K562 (cell line): ENCODE measurements around the gene TNPO3. TPM values are rescaled to one million over a fixed set of nuclear protein-coding genes. Genes with fewer than 3 reads are reported as not detected.
A peak's percentile ranks its signal among the peaks of the same experiment; 100 is the strongest.

Experiments used
- ELF4 ChIP-seq: fragments of 450-650 bp; formaldehyde crosslinking; IDR thresholded peaks from 2 replicates; pipeline ENCODE4 v1.4.0; 2022; ENCODE audit warnings: missing genetic modification characterization
- HES1 ChIP-seq: fragments of 450-650 bp; IDR thresholded peaks from 2 replicates; pipeline ENCODE4 v1.6.1; 2016; ENCODE audit warnings: low read depth, mild to moderate bottlenecking, moderate library complexity
- IFI16 ChIP-seq: fragments of 250-450 bp; sonication (Bioruptor Pico); IDR thresholded peaks from 2 replicates; pipeline ENCODE4 v2.1.2; 2022; ENCODE audit warnings: mild to moderate bottlenecking, inconsistent platforms
- ILK ChIP-seq: fragments of 450-650 bp; IDR thresholded peaks from 2 replicates; pipeline ENCODE4 v1.6.1; 2016; ENCODE audit warnings: missing genetic modification characterization, low read depth, mild to moderate bottlenecking, missing compliant biosample characterization, moderate library complexity, borderline replicate concordance
- MLLT1 ChIP-seq, 2 experiments: fragments of 450-650 bp; IDR thresholded peaks; 2 replicates each; pipeline ENCODE4 v1.6.1; 2016
- OTX1 ChIP-seq: fragments of 450-650 bp; formaldehyde crosslinking; IDR thresholded peaks from 2 replicates; pipeline ENCODE4 v1.4.0; 2022; ENCODE audit warnings: mild to moderate bottlenecking
- PREB ChIP-seq: sonication (generic); formaldehyde crosslinking; IDR thresholded peaks from 2 replicates; pipeline ENCODE4 v1.8.1; 2023; ENCODE audit warnings: mild to moderate bottlenecking, missing genetic modification reagents
- SMARCB1 ChIP-seq: IDR thresholded peaks from 2 replicates; pipeline ENCODE4 v1.6.1; 2011; ENCODE audit warnings: improper control_type of control experiment, low read depth; ENCODE audit not compliant: insufficient read length
- SMARCE1 ChIP-seq: fragments of 450-650 bp; IDR thresholded peaks from 2 replicates; pipeline ENCODE4 v1.7.1; 2016; ENCODE audit warnings: mild to moderate bottlenecking
- TEAD1 ChIP-seq, 2 experiments: fragments of 450-650 bp in 1 of 2; sonication (generic) in 1 of 2; formaldehyde crosslinking; IDR thresholded peaks; 2 replicates each; pipeline versions ENCODE4 v1.4.0 to v1.8.0; 2020 to 2022; ENCODE audit warnings: mild to moderate bottlenecking in 2 of 2, missing genetic modification reagents in 1 of 2
- TOE1 ChIP-seq, 2 experiments: fragments of 450-650 bp in 1 of 2; sonication (generic) in 1 of 2; formaldehyde crosslinking in 1 of 2; IDR thresholded peaks; 2 replicates each; pipeline versions ENCODE4 v1.7.1 to v1.8.0; 2016 to 2022; ENCODE audit warnings: borderline replicate concordance in 2 of 2, mild to moderate bottlenecking in 2 of 2, antibody characterized with exemption in 1 of 2, inconsistent platforms in 1 of 2, low read depth in 1 of 2, missing genetic modification reagents in 1 of 2, moderate library complexity in 1 of 2
- ZBED1 ChIP-seq: IDR thresholded peaks from 2 replicates; pipeline ENCODE4 v1.6.1; 2014
- ZFX ChIP-seq: sonication (generic); formaldehyde crosslinking; IDR thresholded peaks from 2 replicates; pipeline ENCODE4 v1.8.0; 2022; ENCODE audit warnings: mild to moderate bottlenecking, missing genetic modification reagents, moderate library complexity
- polyA plus RNA-seq, 8 experiments: library from polyadenylated mRNA; depleted of rRNA in 4 of 8; stranded (reverse) in 5 of 8; unstranded in 3 of 8; fragments of >200 nt; fragmentation: Nextera tagmentation in 2 of 8; fragmentation: Illumina TruSeq in 1 of 8; extraction: Ambion mirVana in 2 of 8; extraction: Trizol in 1 of 8; gene quantifications; 2 replicates each; pipeline versions ENCODE4 v1.2.1 to v1.2.3, GENCODE V29; 2011 to 2014; ENCODE audit warnings: inconsistent platforms in 1 of 8, missing spikeins in 1 of 8
- total RNA-seq, 7 experiments: library from RNA; depleted of rRNA in 6 of 7; stranded (reverse); fragments of >200 nt in 6 of 7; fragmentation: Illumina TruSeq in 2 of 7; extraction: Trizol in 2 of 7; gene quantifications; 2 replicates each; pipeline versions ENCODE4 v1.2.1 to v1.2.3, GENCODE V29; 2011 to 2021; ENCODE audit warnings: low replicate concordance in 1 of 7
- TF ChIP-seq, protein P1 (sequence below): fragments of 250-450 bp; sonication (Bioruptor Pico); IDR thresholded peaks from 2 replicates; pipeline ENCODE4 v1.8.0; 2021; ENCODE audit warnings: moderate library complexity, mild to moderate bottlenecking, inconsistent platforms
- TF ChIP-seq, protein P2 (sequence below): fragments of 450-650 bp; formaldehyde crosslinking; IDR thresholded peaks from 2 replicates; pipeline ENCODE4 v1.4.0; 2022; ENCODE audit warnings: missing genetic modification characterization

Gene TNPO3
- total and polyA plus RNA-seq, 9 of the 15 experiments (the other 6 are each of a cell fraction or from before 2014, with no cell fraction given) = 35.8 to 125 (median 110) TPM

- TF ChIP-seq, protein P1, sequence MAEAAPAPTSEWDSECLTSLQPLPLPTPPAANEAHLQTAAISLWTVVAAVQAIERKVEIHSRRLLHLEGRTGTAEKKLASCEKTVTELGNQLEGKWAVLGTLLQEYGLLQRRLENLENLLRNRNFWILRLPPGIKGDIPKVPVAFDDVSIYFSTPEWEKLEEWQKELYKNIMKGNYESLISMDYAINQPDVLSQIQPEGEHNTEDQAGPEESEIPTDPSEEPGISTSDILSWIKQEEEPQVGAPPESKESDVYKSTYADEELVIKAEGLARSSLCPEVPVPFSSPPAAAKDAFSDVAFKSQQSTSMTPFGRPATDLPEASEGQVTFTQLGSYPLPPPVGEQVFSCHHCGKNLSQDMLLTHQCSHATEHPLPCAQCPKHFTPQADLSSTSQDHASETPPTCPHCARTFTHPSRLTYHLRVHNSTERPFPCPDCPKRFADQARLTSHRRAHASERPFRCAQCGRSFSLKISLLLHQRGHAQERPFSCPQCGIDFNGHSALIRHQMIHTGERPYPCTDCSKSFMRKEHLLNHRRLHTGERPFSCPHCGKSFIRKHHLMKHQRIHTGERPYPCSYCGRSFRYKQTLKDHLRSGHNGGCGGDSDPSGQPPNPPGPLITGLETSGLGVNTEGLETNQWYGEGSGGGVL (CRISPR knock-in tag) = no peak
- TF ChIP-seq SMARCB1 = peak; percentile 36
- no peak for TF ChIP-seq OTX1 (CRISPR knock-in tag)
- TF ChIP-seq ILK (tag) = no peak
- TF ChIP-seq PREB = peak; percentile 97; the same call in 1 of the 2 replicates
- TF ChIP-seq SMARCE1 = peak; percentile 32; the same call in 1 of the 2 replicates
- TF ChIP-seq MLLT1 (IDR thresholded peaks at IDR 0.05) = peak in 1 of 2 experiments; percentile 34; a peak in 1 of 4 replicates
- no peak for TF ChIP-seq ZFX (CRISPR knock-in tag)
- no peak for TF ChIP-seq TOE1 (IDR thresholded peaks at IDR 0.05; ENCODE audit: borderline replicate concordance)
- no peak for TF ChIP-seq TOE1 (CRISPR knock-in tag; IDR thresholded peaks at IDR 0.05; ENCODE audit: borderline replicate concordance, low read depth)
- TF ChIP-seq, protein P2, sequence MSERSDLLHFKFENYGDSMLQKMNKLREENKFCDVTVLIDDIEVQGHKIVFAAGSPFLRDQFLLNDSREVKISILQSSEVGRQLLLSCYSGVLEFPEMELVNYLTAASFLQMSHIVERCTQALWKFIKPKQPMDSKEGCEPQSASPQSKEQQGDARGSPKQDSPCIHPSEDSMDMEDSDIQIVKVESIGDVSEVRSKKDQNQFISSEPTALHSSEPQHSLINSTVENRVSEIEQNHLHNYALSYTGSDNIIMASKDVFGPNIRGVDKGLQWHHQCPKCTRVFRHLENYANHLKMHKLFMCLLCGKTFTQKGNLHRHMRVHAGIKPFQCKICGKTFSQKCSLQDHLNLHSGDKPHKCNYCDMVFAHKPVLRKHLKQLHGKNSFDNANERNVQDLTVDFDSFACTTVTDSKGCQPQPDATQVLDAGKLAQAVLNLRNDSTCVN (CRISPR knock-in tag) = peak; percentile 16; the same call in 1 of the 2 replicates
- 0 out of 2 replicates have a peak, but pooled peaks have one; percentile 43 for TF ChIP-seq IFI16
- 0 out of 2 replicates have a peak, but pooled peaks have one; percentile 11 for TF ChIP-seq ZBED1
- 0 out of 2 replicates have a peak, but pooled peaks have one; percentile 21 for TF ChIP-seq ELF4 (CRISPR knock-in tag)
- no peak for TF ChIP-seq HES1
- peak in 1 of 2 experiments; percentile 35; a peak in 1 of 4 replicates for TF ChIP-seq TEAD1 (CRISPR knock-in tag; IDR thresholded peaks at IDR 0.05)
Observed at GRCh38 chr7:129053938-129054437, 923 bp downstream of the TNPO3 start (continued).
